HG02852 (cell line): ENCODE data around the gene RFT1.

Experiments used
- ATAC-seq: cut with Tn5 transposase; IDR thresholded peaks from one replicate; pipeline ENCODE4 v1.9.1; 2021; ENCODE audit warnings: mild to moderate bottlenecking, moderate library complexity; ENCODE audit not compliant: unreplicated experiment

RFT1 gene

DNA sequence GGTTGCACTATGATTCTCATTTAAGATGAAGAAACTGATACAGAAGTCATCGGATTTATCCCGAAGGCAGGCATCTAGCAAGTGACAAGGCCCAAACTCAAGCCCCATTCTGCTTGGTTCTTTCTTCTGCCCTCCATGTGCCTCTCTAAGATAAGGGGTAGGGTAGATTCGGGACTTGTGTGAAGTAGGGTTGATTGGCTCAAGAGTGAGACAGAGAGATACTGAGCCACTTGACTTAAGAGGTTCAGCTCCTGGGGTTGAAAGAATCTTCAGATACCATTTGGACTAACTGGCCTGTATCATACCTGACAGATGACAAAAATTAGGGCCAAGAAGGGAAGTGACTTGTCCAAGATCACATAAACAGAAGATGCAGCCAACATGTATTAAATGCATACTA, 891 bp downstream of the RFT1 start:
- no peak for ATAC-seq

DNA sequence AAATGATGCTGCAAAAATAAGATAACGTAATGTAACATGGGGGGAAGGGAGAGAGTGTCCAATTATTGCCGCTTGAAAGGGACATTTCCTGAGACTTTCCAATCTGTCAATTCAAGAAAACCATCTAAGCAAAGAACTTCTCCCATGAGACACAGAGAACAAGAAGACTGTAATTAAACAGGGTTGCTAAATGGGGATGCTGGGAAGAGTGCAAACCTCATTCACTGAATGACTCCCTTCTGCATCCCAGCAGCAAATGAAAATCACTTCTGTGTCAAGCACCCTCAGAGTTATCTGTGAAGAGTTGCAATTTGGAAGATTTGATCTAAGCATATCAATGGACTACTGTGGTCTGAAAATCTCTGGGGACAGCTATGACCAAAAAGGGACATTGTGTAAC, 3.6 kb downstream of the RFT1 start:
- ATAC-seq: no peak

DNA sequence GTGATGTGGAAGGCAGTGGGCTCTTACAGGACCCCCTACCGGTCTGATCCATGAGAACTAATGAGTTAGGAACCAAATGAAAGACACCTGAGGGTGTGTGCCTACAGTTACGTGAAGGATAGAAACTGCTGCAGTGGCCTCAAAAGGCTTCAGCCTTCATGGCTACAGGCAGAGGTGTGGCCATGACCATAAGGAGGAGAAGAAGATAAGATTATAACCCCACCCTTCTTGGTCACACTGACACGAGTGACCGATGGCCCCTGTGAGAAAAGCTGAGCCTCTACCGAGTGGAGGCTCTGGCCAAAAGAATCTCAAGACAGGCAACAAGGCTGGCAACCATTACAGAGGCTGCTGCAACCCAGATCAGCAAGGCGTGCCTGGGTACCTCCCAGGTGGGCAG, 6.3 kb downstream of the RFT1 start:
- no peak for ATAC-seq

GRCh38 chr3:53123510-53123909, 6.7 kb downstream of the RFT1 start:
- no peak for ATAC-seq

- no peak for ATAC-seq
Observed at GRCh38 chr3:53122933-53123305, 7.3 kb downstream of the RFT1 start.

DNA sequence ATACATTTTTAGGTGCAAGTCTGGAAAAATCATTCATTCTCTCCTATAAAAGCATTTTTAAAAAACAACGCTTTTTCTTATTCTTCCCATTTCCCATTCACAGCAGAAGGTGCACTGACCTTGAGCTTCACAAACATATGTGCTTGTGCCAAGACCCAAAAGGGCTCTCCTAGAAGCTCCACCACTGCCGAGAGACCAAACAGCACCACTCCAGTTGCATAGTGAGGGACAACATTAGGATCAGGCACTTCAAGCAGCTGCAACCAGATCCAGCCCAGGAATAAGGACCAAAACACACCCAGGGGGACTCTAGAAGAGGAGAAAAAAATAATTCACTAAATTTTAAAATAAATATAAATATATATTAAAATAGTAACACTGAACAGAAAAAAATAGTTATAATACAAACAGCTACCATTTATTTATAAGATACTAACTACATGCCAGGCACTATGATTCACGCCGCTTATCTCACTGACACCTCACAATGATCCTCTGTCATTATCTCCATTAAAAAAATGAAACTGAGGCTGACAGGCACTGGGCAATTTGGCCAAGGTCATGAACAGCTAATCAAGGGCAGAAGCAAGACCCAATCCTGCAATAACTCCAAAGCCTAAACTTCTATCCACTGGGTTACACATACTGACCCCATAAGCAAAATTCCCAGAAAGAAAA, 7.8 kb downstream of the RFT1 start:
- no peak for ATAC-seq

- ATAC-seq: no peak
Observed at GRCh38 chr3:53120336-53120735, 9.9 kb downstream of the RFT1 start.

GRCh38 chr3:53116956-53117355, 13.3 kb downstream of the RFT1 start:
- ATAC-seq: no peak

GRCh38 chr3:53114412-53115074, 15.7 kb downstream of the RFT1 start:
- ATAC-seq: no peak

DNA sequence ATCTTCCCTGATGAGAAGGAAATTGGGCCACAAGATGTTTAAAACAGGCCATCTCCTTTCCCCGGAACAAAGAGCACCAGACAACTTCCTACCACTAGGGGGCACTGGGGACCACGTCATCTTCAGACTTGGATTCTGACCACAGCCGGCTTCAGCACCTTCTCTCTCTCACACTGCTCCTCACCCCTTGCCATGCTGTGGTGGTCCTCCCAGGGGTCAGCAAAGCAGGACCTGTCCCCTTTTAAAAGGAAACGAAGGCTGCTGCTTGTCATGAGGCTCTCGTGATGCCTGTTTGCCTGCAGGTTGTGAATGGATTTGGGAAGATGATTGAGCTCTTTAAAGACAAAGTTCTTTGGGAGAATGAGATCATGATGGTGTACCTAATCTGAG, 16.2 kb downstream of the RFT1 start:
- no peak for ATAC-seq

GRCh38 chr3:53113293-53114010, 16.8 kb downstream of the RFT1 start:
- ATAC-seq: no peak

DNA sequence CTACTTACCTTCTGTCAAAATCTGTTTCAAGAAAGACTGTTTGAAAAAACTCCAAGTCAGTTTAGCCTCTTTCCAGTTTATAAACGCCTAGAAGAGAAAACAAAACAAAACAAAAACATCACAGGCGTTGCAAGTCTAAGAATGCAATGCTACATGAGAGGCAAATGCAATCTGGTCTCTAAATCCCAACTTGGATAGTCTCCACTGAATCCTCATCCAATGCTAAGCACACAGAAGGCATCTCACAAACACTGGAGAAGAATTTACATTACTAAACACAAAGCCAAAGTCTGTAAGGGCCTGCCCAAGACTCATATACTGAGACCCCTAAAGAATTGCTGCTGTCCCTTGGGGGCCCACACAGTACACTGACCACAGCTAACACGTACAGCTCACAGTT, 18.4 kb downstream of the RFT1 start:
- no peak for ATAC-seq

GRCh38 chr3:53109891-53110771, 20.1 kb downstream of the RFT1 start:
- no peak for ATAC-seq

GRCh38 chr3:53109190-53109589, 21.0 kb downstream of the RFT1 start:
- no peak for ATAC-seq

- no peak for ATAC-seq
Observed at GRCh38 chr3:53104762-53105161, 25.5 kb downstream of the RFT1 start.

DNA sequence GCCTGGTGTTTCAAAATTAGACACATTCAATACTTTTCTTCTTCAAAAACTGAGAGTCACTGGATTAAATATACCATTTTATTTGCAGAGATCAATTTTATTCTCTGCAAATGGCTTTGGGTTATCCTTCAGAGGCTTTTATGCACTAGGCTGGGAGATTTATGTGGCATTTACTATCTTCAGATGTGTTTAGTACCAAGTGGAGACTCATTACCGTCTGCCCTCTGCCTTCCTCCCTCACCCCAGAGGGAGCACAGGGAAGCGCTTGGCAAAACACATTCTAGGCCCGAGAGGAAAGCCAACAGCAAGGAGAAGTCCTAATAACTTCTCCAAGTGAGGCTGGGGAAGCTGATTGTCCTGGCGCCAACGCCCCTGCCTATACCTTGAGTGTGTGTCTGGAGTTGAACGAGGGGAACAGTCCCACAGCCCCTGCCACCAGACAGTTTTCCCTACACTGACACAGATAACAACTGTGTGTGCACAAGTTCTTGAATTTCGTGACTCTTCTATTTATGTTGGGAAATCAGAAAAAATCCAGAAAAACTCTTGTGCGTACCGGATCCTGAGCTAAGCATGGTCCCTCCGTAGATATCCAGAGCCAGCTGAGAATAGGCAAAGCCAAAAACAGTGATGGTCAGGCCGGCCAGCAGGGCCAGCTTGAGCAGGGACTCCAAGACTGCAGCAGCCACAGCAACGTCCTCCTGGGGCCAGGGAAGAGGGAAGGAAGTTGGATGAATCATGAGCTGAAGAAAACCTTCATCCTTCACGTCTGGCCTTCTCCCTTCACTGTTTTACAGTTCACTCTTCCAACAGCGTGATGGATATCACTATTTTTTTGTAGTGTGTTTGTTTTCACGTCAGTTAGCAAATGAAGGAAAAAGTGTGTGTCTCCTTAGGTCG, 26.6 kb downstream of the RFT1 start:
- ATAC-seq: no peak

DNA sequence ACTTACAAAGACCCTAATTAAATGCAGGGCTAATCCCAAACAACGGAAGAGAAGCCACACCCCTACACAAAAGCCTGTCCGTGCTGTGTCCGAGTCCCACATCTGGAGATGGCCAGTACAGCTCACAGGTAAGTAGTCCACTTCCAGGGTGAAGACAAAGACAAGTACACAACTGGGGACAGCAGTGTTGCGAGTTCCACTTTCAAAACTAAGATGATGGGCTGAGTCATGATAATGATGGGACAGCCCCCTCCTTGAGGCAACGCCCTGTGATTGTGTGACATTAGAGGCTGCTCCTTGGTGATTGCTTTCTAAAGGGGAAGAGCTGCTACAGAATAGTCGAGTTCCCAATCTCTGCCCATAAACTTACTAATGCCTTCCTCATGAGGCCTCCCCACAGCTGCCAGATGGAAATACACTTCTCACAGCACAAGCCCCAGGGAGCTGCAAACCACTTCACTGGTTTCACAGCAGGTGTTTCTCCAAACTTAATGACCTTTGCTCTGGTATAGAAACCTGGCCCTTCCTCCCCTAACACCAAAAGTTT, 27.6 kb downstream of the RFT1 start:
- peak; percentile 94 for ATAC-seq

GRCh38 chr3:53101956-53102355, 28.3 kb downstream of the RFT1 start:
- ATAC-seq: no peak

- ATAC-seq: no peak
Observed at GRCh38 chr3:53100818-53101466, 29.3 kb downstream of the RFT1 start.
